ENCODE data around the gene NPPA. TPM values are rescaled to one million over a fixed set of nuclear protein-coding genes. Genes with fewer than 3 reads are reported as not detected.

NPPA gene
- total RNA-seq, 2 experiments from 2014 or later: not detected

- peaks cover 6% of the 10 kb centered on the region for H3K36me3 Mint-ChIP-seq
- POLR2A ChIA-PET: no interaction called here
These were observed 2.6 kb upstream of the NPPA start for GRCh38 chr1:11850156-11850555.

GRCh38 chr1:11848373-11848700, 754 bp upstream of the NPPA start:
- Mint-ChIP-seq H3K36me3 (peaks cover 12% of the 10 kb centered on the region), H3K9me3 (no peaks in the 10 kb centered on the region), H3K4me1 (no peaks in the 10 kb centered on the region), H3K4me3 (no peak overlapping the region), H3K27ac (no peak overlapping the region), H3K27me3 (peaks cover 12% of the 10 kb centered on the region)
- ATAC-seq (ENCODE audit: low read depth): no peak
- no peak for DNase-seq
- POLR2A ChIA-PET: interaction anchor here (1.9 kb wide), 1 partner anchor 60 kb away, joined by 7 read pairs; no protein-coding TSS in a partner anchor

More at GRCh38 chr1:11850156-11850555, 2.6 kb upstream of the NPPA start:
- Mint-ChIP-seq H3K4me1 (no peaks in the 10 kb centered on the region), H3K27me3 (peaks cover 19% of the 10 kb centered on the region), H3K9me3 (no peaks in the 10 kb centered on the region), H3K27ac (no peak overlapping the region), H3K4me3 (no peak overlapping the region)
- DNase-seq (no peak), ATAC-seq (ENCODE audit: low read depth) (no peak)

GRCh38 chr1:11845641-11846335, 1.8 kb downstream of the NPPA start:
- Mint-ChIP-seq H3K27me3 (peaks cover 2% of the 10 kb centered on the region), H3K27ac (no peak overlapping the region), H3K9me3 (no peaks in the 10 kb centered on the region), H3K4me1 (peaks cover 2% of the 10 kb centered on the region), H3K4me3 (no peak overlapping the region), H3K36me3 (peaks cover 13% of the 10 kb centered on the region)
- ATAC-seq (ENCODE audit: low read depth) (no peak), DNase-seq (no peak)
- POLR2A ChIA-PET: no interaction called here

- no peak for ATAC-seq (ENCODE audit: low read depth)
- H3K9me3 Mint-ChIP-seq: no peaks in the 10 kb centered on the region
- H3K4me1 Mint-ChIP-seq: peaks cover 8% of the 10 kb centered on the region
- H3K27me3 Mint-ChIP-seq: no peaks in the 10 kb centered on the region
- H3K4me3 Mint-ChIP-seq: no peak overlapping the region
- no peak for DNase-seq
- H3K36me3 Mint-ChIP-seq: peaks cover 18% of the 10 kb centered on the region
- POLR2A ChIA-PET: interaction anchor here (7.3 kb wide), 1 partner anchor 66 kb away, joined by 84 read pairs; no protein-coding TSS in a partner anchor
- no peak overlapping the region for H3K27ac Mint-ChIP-seq
These were observed 5.2 kb downstream of the NPPA start for GRCh38 chr1:11842154-11843041.

GRCh38 chr1:11841245-11842153, 6.1 kb downstream of the NPPA start:
- Mint-ChIP-seq H3K9me3 (no peaks in the 10 kb centered on the region), H3K27ac (no peak overlapping the region), H3K36me3 (peaks cover 18% of the 10 kb centered on the region), H3K4me3 (no peak overlapping the region), H3K4me1 (peaks cover 8% of the 10 kb centered on the region), H3K27me3 (no peaks in the 10 kb centered on the region)
- no peak for ATAC-seq (ENCODE audit: low read depth)
- POLR2A ChIA-PET: interaction anchor here (0.6 to 7.3 kb wide), 2 partner anchors 28 to 67 kb away, joined by 3 to 84 read pairs; no protein-coding TSS in a partner anchor
- no peak for DNase-seq

GRCh38 chr1:11839727-11840705, 7.6 kb downstream of the NPPA start:
- Mint-ChIP-seq H3K4me3 (no peak overlapping the region), H3K36me3 (peaks cover 14% of the 10 kb centered on the region), H3K27me3 (no peaks in the 10 kb centered on the region), H3K27ac (no peak overlapping the region), H3K4me1 (peaks cover 8% of the 10 kb centered on the region), H3K9me3 (no peaks in the 10 kb centered on the region)
- ATAC-seq (ENCODE audit: low read depth): no peak
- DNase-seq: no peak
- POLR2A ChIA-PET: interaction anchor here (7.3 kb wide), 1 partner anchor 69 kb away, joined by 84 read pairs; no protein-coding TSS in a partner anchor

- H3K36me3 Mint-ChIP-seq: peaks cover 11% of the 10 kb centered on the region
- H3K4me3 Mint-ChIP-seq: no peak overlapping the region
- POLR2A ChIA-PET: interaction anchor here (7.3 kb wide), 1 partner anchor 70 kb away, joined by 84 read pairs; no protein-coding TSS in a partner anchor
- no peak overlapping the region for H3K27ac Mint-ChIP-seq
- H3K4me1 Mint-ChIP-seq: peaks cover 8% of the 10 kb centered on the region
- peak; percentile 82 for DNase-seq
- H3K27me3 Mint-ChIP-seq: no peaks in the 10 kb centered on the region
- no peaks in the 10 kb centered on the region for H3K9me3 Mint-ChIP-seq
- ATAC-seq (ENCODE audit: low read depth): peak; percentile 95
These were observed 9.0 kb downstream of the NPPA start for GRCh38 chr1:11838349-11839272.

- no peak for ATAC-seq (ENCODE audit: low read depth)
- Mint-ChIP-seq H3K27ac (peak overlapping the region; percentile 32), H3K4me1 (peaks cover 8% of the 10 kb centered on the region), H3K4me3 (no peak overlapping the region), H3K36me3 (peaks cover 10% of the 10 kb centered on the region), H3K27me3 (no peaks in the 10 kb centered on the region), H3K9me3 (no peaks in the 10 kb centered on the region)
- no peak for DNase-seq
- POLR2A ChIA-PET: interaction anchor here (7.3 kb wide), 1 partner anchor 71 kb away, joined by 84 read pairs; no protein-coding TSS in a partner anchor
These were observed 9.7 kb downstream of the NPPA start for GRCh38 chr1:11837767-11838348.

GRCh38 chr1:11836955-11837766, 10.4 kb downstream of the NPPA start:
- Mint-ChIP-seq H3K9me3 (no peaks in the 10 kb centered on the region), H3K4me1 (peaks cover 7% of the 10 kb centered on the region), H3K27me3 (no peaks in the 10 kb centered on the region), H3K27ac (no peak overlapping the region), H3K4me3 (no peak overlapping the region), H3K36me3 (peaks cover 10% of the 10 kb centered on the region)
- ATAC-seq (ENCODE audit: low read depth) (no peak), DNase-seq (no peak)
- POLR2A ChIA-PET: interaction anchor here (7.3 kb wide), 1 partner anchor 72 kb away, joined by 84 read pairs; no protein-coding TSS in a partner anchor

- POLR2A ChIA-PET: interaction anchor here (7.3 kb wide), 1 partner anchor 73 kb away, joined by 84 read pairs; no protein-coding TSS in a partner anchor
- H3K4me3 Mint-ChIP-seq: no peak overlapping the region
- H3K27ac Mint-ChIP-seq: no peak overlapping the region
These were observed 11.9 kb downstream of the NPPA start for GRCh38 chr1:11835441-11836225.

More at GRCh38 chr1:11835441-11836225, 11.9 kb downstream of the NPPA start:
- DNase-seq: no peak
- Mint-ChIP-seq H3K27me3 (no peaks in the 10 kb centered on the region), H3K36me3 (peaks cover 10% of the 10 kb centered on the region), H3K9me3 (no peaks in the 10 kb centered on the region), H3K4me1 (peaks cover 7% of the 10 kb centered on the region)
- no peak for ATAC-seq (ENCODE audit: low read depth)

Data from activated naive CD8-positive, alpha-beta T cell treated with anti-CD3 and anti-CD28 coated beads, Interleukin-2, amount 10 ng/mL, durations not matched to agents 7 days and 5 days (primary cell).